ENCODE data around the gene RPUSD4. TPM values are rescaled to one million over a fixed set of nuclear protein-coding genes. Genes with fewer than 3 reads are reported as not detected.
A peak's percentile ranks its signal among the peaks of the same experiment; 100 is the strongest.

The RPUSD4 gene
- polyA plus RNA-seq, 1 donor from 2014 or later, result 43.4 TPM

GRCh38 chr11:126210871-126211235 is 597 bp downstream of the RPUSD4 start:
- no peaks in the 10 kb centered on the region for H3K9me3 ChIP-seq (ENCODE audit: low read length)
- H3K4me2 ChIP-seq (ENCODE audit: low read length), result peak overlapping the region; percentile 65
- peak overlapping the region; percentile 83 for H3K4me3 ChIP-seq (ENCODE audit: low read length)
- no peaks in the 10 kb centered on the region for H3K9me2 ChIP-seq (ENCODE audit: insufficient read depth, low read length)
- H4K20me1 ChIP-seq (ENCODE audit: insufficient read depth), result no peaks in the 10 kb centered on the region
- no peak for TF ChIP-seq CTCF (IDR thresholded peaks at IDR 0.05; ENCODE audit: poor library complexity, severe bottlenecking)
- no peaks in the 10 kb centered on the region for H3K27me3 ChIP-seq (ENCODE audit: insufficient read depth, low read depth, low read length)
- H3K79me2 ChIP-seq (replicated peaks; ENCODE audit: insufficient read depth, low read length), result peaks cover 31% of the 10 kb centered on the region
- peak overlapping the region; percentile 79 for H3K9ac ChIP-seq (ENCODE audit: low read length)
- no peaks in the 10 kb centered on the region for H3K36me3 ChIP-seq (ENCODE audit: insufficient read depth, low read length)
- H2AFZ ChIP-seq (ENCODE audit: low read depth, low read length), result peak overlapping the region; percentile 41
- H3F3A ChIP-seq (ENCODE audit: insufficient read depth, low read length, poor library complexity, severe bottlenecking), result no peaks in the 10 kb centered on the region
- peak overlapping the region; percentile 76 for H3K27ac ChIP-seq (ENCODE audit: low read length)

- no peak overlapping the region for H3K4me2 ChIP-seq (ENCODE audit: low read length)
- H3K36me3 ChIP-seq (ENCODE audit: insufficient read depth, low read length), result peaks cover 9% of the 10 kb centered on the region
- H3F3A ChIP-seq (ENCODE audit: insufficient read depth, low read length, poor library complexity, severe bottlenecking), result no peaks in the 10 kb centered on the region
- peaks cover 9% of the 10 kb centered on the region for H3K79me2 ChIP-seq (replicated peaks; ENCODE audit: insufficient read depth, low read length)
- TF ChIP-seq REST (IDR thresholded peaks at IDR 0.05; ENCODE audit: borderline replicate concordance) (no peak), TAF1 (IDR thresholded peaks at IDR 0.05; ENCODE audit: low read depth) (no peak), MXI1 (conservative IDR thresholded peaks at IDR 0.05; ENCODE audit: poor library complexity, severe bottlenecking) (no peak), CTCF (IDR thresholded peaks at IDR 0.05; ENCODE audit: poor library complexity, severe bottlenecking) (no peak), RAD21 (conservative IDR thresholded peaks at IDR 0.05) (no peak)
- no peaks in the 10 kb centered on the region for H3K27me3 ChIP-seq (ENCODE audit: insufficient read depth, low read depth, low read length)
- no peaks in the 10 kb centered on the region for H4K20me1 ChIP-seq (ENCODE audit: insufficient read depth)
- no peaks in the 10 kb centered on the region for H3K9me2 ChIP-seq (ENCODE audit: insufficient read depth, low read length)
- no peak overlapping the region for H2AFZ ChIP-seq (ENCODE audit: low read depth, low read length)
- H3K27ac ChIP-seq (ENCODE audit: low read length), result no peak overlapping the region
- no peak overlapping the region for H3K4me3 ChIP-seq (ENCODE audit: low read length)
- H3K9ac ChIP-seq (ENCODE audit: low read length), result no peak overlapping the region
- H3K9me3 ChIP-seq (ENCODE audit: low read length), result no peaks in the 10 kb centered on the region
These were observed 3.6 kb downstream of the RPUSD4 start for GRCh38 chr11:126207896-126208295.

GRCh38 chr11:126205359-126205758 is 6.1 kb downstream of the RPUSD4 start:
- H3K4me3 ChIP-seq (ENCODE audit: low read length), result no peak overlapping the region
- no peaks in the 10 kb centered on the region for H3K9me3 ChIP-seq (ENCODE audit: low read length)
- no peaks in the 10 kb centered on the region for H3F3A ChIP-seq (ENCODE audit: insufficient read depth, low read length, poor library complexity, severe bottlenecking)
- H3K36me3 ChIP-seq (ENCODE audit: insufficient read depth, low read length), result peaks cover 9% of the 10 kb centered on the region
- no peak overlapping the region for H3K9ac ChIP-seq (ENCODE audit: low read length)
- H3K9me2 ChIP-seq (ENCODE audit: insufficient read depth, low read length), result no peaks in the 10 kb centered on the region
- peaks cover 4% of the 10 kb centered on the region for H3K79me2 ChIP-seq (replicated peaks; ENCODE audit: insufficient read depth, low read length)
- H3K27ac ChIP-seq (ENCODE audit: low read length), result no peak overlapping the region
- no peak overlapping the region for H3K4me2 ChIP-seq (ENCODE audit: low read length)
- H3K27me3 ChIP-seq (ENCODE audit: insufficient read depth, low read depth, low read length), result no peaks in the 10 kb centered on the region
- no peaks in the 10 kb centered on the region for H4K20me1 ChIP-seq (ENCODE audit: insufficient read depth)
- no peak overlapping the region for H2AFZ ChIP-seq (ENCODE audit: low read depth, low read length)
- TF ChIP-seq MXI1 (conservative IDR thresholded peaks at IDR 0.05; ENCODE audit: poor library complexity, severe bottlenecking), result no peak
- no peak for TF ChIP-seq SMC3 (conservative IDR thresholded peaks at IDR 0.05; ENCODE audit: poor library complexity)
- no peak for TF ChIP-seq EP300 (conservative IDR thresholded peaks at IDR 0.05; ENCODE audit: poor library complexity, severe bottlenecking)
- no peak for TF ChIP-seq RAD21 (conservative IDR thresholded peaks at IDR 0.05)
- no peak for TF ChIP-seq EZH2 (IDR thresholded peaks at IDR 0.05; ENCODE audit: borderline replicate concordance, insufficient read depth, low read length, poor library complexity, severe bottlenecking)
- no peak for TF ChIP-seq REST (IDR thresholded peaks at IDR 0.05; ENCODE audit: borderline replicate concordance)
- TF ChIP-seq TAF1 (IDR thresholded peaks at IDR 0.05; ENCODE audit: low read depth), result no peak
- no peak for TF ChIP-seq POLR2AphosphoS5 (IDR thresholded peaks at IDR 0.05)
